Endothelial cell (in vitro differentiated cells): ENCODE measurements around the gene OR2W3. TPM values are rescaled to one million over a fixed set of nuclear protein-coding genes. Genes with fewer than 3 reads are reported as not detected.

Experiments
- DNase-seq: peaks from one replicate; pipeline ENCODE4 v3.0.0; 2021; ENCODE audit warnings: low spot score
- H3K27ac Mint-ChIP-seq: one replicate; pipeline ENCODE4 v1.8.0; 2021; ENCODE audit warnings: mixed read lengths, inconsistent platforms; ENCODE audit not compliant: unreplicated experiment
- H3K27me3 Mint-ChIP-seq: one replicate; pipeline ENCODE4 v1.8.0; 2021; ENCODE audit warnings: mild to moderate bottlenecking, moderate library complexity, mixed read lengths, inconsistent platforms; ENCODE audit not compliant: unreplicated experiment
- H3K36me3 Mint-ChIP-seq: one replicate; pipeline ENCODE4 v1.8.0; 2021; ENCODE audit warnings: mild to moderate bottlenecking, low read depth, mixed read lengths, inconsistent platforms; ENCODE audit not compliant: unreplicated experiment
- H3K4me1 Mint-ChIP-seq: one replicate; pipeline ENCODE4 v1.8.0; 2021; ENCODE audit warnings: mild to moderate bottlenecking, mixed read lengths, inconsistent platforms; ENCODE audit not compliant: unreplicated experiment
- H3K4me3 Mint-ChIP-seq: one replicate; pipeline ENCODE4 v1.8.0; 2021; ENCODE audit warnings: mild to moderate bottlenecking, mixed read lengths, inconsistent platforms; ENCODE audit not compliant: unreplicated experiment
- H3K9me3 Mint-ChIP-seq: one replicate; pipeline ENCODE4 v1.8.0; 2021; ENCODE audit warnings: mixed read lengths, inconsistent platforms; ENCODE audit not compliant: unreplicated experiment
- total RNA-seq: library from RNA; stranded (reverse); fragmentation: NEBNext Ultra II Directional; extraction: Animal tissue kit (Norgen Biotek cat#: 25700); gene quantifications from one replicate; pipeline ENCODE4 v1.2.1, GENCODE V29; 2021; ENCODE audit not compliant: unreplicated experiment
- TF ChIP-seq, protein P1 (sequence below): fragments of 200-600 bp; sonication (generic); IDR thresholded peaks from one replicate; pipeline ENCODE4 v1.5.0; 2021; ENCODE audit warnings: antibody characterized with exemption; ENCODE audit not compliant: unreplicated experiment

OR2W3 gene
- total RNA-seq, 1 donor from 2014 or later = 0.87 TPM

DNA sequence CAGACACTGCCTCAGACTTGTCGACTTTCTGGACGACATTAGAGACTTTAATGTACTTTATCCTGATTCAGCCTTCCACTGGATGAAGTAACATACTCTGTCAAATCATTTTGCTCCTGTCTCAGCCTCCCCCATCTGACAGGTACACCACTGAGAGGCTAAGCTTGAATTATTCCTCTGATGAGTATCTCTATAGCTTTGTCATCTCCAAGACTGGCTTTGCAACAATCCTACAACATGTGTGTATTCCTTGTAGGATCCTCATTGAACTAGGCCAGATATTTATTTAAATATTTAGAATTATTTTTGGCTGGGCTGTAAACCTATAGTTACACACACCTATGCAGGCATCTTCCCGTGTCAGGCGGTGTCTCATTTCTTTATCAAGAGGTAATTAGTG lies 39.5 kb upstream of the OR2W3 start:
- H3K9me3 Mint-ChIP-seq = peaks cover 12% of the 10 kb centered on the region
- peak overlapping the region; percentile 54 for H3K4me3 Mint-ChIP-seq
- H3K27ac Mint-ChIP-seq = no peak overlapping the region
- TF ChIP-seq, protein P1, sequence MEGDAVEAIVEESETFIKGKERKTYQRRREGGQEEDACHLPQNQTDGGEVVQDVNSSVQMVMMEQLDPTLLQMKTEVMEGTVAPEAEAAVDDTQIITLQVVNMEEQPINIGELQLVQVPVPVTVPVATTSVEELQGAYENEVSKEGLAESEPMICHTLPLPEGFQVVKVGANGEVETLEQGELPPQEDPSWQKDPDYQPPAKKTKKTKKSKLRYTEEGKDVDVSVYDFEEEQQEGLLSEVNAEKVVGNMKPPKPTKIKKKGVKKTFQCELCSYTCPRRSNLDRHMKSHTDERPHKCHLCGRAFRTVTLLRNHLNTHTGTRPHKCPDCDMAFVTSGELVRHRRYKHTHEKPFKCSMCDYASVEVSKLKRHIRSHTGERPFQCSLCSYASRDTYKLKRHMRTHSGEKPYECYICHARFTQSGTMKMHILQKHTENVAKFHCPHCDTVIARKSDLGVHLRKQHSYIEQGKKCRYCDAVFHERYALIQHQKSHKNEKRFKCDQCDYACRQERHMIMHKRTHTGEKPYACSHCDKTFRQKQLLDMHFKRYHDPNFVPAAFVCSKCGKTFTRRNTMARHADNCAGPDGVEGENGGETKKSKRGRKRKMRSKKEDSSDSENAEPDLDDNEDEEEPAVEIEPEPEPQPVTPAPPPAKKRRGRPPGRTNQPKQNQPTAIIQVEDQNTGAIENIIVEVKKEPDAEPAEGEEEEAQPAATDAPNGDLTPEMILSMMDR = no peak
- DNase-seq = no peak
- H3K27me3 Mint-ChIP-seq = peaks cover 9% of the 10 kb centered on the region
- peaks cover 9% of the 10 kb centered on the region for H3K36me3 Mint-ChIP-seq
- no peaks in the 10 kb centered on the region for H3K4me1 Mint-ChIP-seq

DNA sequence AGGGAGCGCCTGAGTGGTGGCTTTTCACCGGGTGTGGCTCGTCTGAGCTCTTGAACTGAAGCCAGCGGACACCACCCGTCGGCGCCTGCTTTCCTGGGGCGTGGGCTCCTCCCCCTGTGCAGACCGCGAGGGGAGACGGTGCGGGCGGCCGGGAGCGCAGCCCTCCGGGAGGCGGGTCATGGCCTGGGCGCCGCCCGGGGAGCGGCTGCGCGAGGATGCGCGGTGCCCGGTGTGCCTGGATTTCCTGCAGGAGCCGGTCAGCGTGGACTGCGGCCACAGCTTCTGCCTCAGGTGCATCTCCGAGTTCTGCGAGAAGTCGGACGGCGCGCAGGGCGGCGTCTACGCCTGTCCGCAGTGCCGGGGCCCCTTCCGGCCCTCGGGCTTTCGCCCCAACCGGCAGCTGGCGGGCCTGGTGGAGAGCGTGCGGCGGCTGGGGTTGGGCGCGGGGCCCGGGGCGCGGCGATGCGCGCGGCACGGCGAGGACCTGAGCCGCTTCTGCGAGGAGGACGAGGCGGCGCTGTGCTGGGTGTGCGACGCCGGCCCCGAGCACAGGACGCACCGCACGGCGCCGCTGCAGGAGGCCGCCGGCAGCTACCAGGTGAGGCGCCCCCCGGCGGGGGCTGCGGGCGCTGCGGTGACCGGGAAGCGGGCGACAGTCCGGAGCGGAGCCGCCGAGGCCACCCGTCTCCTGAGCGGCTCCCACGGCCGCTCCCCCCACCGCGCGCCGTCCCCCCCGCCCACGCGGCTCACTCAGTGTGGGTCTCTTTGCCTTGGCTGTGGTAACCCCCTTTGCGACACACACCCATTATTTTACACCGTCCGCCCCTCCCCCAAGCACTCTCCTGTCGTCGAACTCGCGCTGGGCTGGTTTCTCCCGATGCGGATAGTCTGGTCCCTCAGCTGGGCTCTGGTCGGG lies 38.1 kb upstream of the OR2W3 start, which contains the start of gene TRIM58:
TSS of gene TRIM58 (plus strand) at position 119 of the 916 bp plus-strand sequence. CDS start at position 179, 60 bp downstream.
- DNase-seq = peak; percentile 66
- Mint-ChIP-seq H3K36me3 (peaks cover 9% of the 10 kb centered on the region), H3K4me3 (peak within 1 kb of the TSS; percentile 91), H3K27me3 (peaks cover 6% of the 10 kb centered on the region), H3K9me3 (peaks cover 12% of the 10 kb centered on the region), H3K27ac (peak within 1 kb of the TSS; percentile 67), H3K4me1 (no peaks in the 10 kb centered on the region)
- TF ChIP-seq, protein P1 = peak; percentile 43

DNA sequence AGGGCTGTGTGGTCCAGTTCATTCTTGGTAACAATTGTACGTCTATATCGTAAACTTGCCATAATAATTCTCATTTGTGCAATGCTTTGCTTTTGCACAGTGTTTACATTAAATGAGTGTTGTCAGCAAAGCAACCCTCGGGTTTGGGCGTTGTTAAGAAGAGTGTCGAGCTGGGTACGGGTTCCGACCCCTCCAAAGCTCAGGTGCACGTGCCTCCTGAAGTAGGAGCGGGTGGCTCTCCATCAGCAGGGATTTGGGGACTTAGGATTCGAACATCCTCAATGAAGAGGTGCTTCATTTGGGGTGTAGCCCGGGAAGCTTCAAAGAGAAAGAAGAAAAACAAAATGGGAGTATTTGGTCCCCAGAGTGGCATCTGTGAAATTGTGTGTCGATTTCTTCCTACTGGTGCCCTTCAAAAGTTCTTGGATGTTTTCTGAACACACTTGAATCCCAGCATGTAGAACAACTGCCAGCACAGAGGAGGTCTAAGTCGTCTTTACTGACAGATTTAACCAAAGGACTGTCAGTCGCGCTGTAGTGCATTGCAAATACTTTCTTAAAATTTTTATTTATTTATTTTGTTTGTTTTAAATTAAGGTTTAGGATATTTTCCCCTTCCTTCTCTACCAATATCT lies 37.3 kb upstream of the OR2W3 start:
- peaks cover 12% of the 10 kb centered on the region for H3K9me3 Mint-ChIP-seq
- H3K4me3 Mint-ChIP-seq = peak overlapping the region; percentile 91
- peaks cover 9% of the 10 kb centered on the region for H3K36me3 Mint-ChIP-seq
- H3K27ac Mint-ChIP-seq = no peak overlapping the region
- H3K4me1 Mint-ChIP-seq = no peaks in the 10 kb centered on the region
- TF ChIP-seq, protein P1 = no peak
- peaks cover 5% of the 10 kb centered on the region for H3K27me3 Mint-ChIP-seq
- no peak for DNase-seq

DNA sequence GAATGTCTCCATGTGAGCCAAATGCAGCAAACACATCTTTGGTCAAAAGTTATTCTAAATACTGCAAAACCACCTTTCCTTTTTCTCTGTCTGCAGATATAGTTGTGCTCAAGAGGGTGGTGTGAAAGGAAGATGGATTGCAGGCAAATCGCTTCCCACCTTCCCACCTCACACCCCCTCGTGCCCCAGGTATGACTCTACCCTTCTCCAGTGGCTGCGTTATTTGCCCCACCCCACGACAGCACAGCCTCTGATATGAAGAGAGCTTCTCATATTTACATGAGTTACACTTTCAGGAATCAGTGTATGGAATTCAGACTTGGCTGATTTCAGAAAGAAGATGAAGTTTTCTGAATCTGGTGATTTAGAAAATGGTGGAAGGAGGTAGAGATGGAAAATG lies 32.6 kb upstream of the OR2W3 start:
- no peak overlapping the region for H3K4me3 Mint-ChIP-seq
- DNase-seq = no peak
- TF ChIP-seq, protein P1 = no peak
- H3K27me3 Mint-ChIP-seq = peaks cover 3% of the 10 kb centered on the region
- H3K4me1 Mint-ChIP-seq = no peaks in the 10 kb centered on the region
- H3K9me3 Mint-ChIP-seq = peaks cover 6% of the 10 kb centered on the region
- no peak overlapping the region for H3K27ac Mint-ChIP-seq
- peaks cover 9% of the 10 kb centered on the region for H3K36me3 Mint-ChIP-seq
